GM18907 (cell line): ENCODE measurements around the gene PLCB1.

Experiments
- ATAC-seq: cut with Tn5 transposase; IDR thresholded peaks from one replicate; pipeline ENCODE4 v1.9.1; 2021; ENCODE audit warnings: mild to moderate bottlenecking, moderate library complexity; ENCODE audit not compliant: unreplicated experiment

PLCB1 gene

DNA sequence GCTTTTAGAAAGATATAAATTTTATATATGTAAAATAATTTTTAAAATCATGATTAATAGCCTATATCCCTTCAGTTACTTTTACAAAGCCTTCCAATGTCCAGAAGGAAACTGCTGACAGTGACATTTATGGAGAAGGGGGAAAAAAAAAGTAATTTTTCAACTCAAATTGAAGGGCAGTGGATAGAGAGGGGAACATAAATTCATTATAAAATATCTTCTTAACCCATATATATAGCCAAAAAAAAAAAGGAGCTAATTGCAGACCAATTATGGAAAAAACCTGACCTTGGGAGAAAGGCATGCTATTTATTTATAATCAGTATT, 392.9 kb downstream of the PLCB1 start:
- no peak for ATAC-seq

DNA sequence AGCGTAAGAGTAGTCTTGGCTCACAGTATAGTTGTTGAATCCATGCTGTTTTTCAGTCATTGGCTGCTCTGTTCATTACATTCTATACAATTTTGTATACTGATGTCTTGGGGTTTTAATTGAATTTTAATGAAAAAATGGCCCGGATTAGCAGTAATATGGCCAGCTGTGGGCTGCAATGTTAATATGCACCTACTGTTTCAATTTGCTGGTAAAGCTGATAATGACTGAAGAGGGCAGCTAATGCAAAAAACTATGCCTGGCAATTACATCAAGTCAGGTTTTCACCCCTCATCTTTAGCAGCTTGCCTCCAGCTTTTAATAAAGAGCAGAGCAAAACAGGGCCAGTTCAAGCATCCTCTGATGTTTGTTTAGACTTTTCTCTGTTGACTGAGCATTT, 394.5 kb downstream of the PLCB1 start:
- ATAC-seq, result no peak

DNA sequence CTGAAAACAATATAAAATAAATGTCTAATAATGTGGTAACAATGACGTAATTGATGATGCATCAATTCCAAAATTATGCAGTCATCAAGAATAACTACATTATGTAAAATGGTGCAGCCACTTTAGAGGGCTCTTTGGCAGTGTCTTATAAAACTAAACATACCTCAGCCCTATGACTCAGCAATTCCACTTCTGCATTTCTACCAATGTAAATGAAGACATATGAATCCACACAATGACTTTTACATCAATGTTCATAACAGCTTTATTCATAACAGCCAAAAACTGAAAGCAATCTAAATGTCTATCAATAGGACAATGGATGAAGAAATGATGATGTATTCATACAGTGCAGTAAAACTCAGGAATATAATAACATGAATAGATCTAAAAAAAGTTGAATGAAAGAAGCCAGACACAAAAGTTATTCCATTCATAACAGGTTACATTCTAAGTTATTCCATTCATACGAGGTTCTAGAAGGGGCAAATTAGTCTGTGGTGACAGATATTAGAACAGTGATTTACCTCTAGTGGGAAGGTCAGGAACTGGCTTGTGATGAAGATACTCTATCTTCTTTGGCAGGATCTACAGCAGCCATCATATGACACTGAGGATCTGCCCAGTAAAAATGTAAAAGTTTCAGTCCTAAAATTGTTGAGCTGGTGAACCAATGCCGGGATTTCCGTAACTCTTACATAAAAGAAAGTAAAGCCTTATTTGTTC, 396.1 kb downstream of the PLCB1 start:
- peak; percentile 81 for ATAC-seq

DNA sequence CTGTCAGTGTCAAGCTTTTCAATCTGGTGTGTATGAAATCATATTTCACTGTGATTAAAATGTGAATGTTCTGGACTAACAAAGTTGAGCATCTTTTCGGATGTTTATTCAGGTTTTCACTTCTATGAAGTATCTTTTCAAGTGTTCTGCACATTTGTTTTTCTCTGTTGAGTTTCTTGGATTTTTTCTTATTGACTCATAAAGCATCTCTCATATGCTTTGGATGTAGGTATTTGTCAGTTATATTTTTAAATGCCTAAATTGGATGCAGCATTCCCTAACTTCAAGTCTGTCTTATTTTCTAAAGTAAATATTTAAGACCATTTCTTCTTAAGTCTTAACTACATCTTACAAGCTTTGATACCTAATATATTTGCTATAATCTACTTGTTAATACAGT, 398.0 kb downstream of the PLCB1 start:
- ATAC-seq, result no peak

DNA sequence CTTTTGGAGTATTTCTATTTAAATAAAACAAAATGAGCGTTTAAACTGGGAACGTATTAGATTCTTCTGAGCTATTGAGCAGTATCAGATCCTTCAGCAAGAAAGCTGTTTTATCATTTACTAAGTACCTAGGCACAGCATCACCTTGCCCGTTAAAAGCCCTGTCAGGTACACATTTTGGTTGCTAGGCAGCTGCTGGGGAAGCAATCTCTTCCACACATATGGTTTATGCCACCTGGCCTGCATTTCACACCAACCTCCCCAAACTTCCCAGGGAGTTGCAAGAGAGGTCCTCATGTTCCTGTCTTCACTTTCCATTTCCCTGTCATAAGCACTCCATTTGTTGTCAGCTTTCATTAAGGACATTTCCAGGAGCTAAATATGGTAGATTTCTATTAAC, 400.1 kb downstream of the PLCB1 start:
- ATAC-seq, result no peak

DNA sequence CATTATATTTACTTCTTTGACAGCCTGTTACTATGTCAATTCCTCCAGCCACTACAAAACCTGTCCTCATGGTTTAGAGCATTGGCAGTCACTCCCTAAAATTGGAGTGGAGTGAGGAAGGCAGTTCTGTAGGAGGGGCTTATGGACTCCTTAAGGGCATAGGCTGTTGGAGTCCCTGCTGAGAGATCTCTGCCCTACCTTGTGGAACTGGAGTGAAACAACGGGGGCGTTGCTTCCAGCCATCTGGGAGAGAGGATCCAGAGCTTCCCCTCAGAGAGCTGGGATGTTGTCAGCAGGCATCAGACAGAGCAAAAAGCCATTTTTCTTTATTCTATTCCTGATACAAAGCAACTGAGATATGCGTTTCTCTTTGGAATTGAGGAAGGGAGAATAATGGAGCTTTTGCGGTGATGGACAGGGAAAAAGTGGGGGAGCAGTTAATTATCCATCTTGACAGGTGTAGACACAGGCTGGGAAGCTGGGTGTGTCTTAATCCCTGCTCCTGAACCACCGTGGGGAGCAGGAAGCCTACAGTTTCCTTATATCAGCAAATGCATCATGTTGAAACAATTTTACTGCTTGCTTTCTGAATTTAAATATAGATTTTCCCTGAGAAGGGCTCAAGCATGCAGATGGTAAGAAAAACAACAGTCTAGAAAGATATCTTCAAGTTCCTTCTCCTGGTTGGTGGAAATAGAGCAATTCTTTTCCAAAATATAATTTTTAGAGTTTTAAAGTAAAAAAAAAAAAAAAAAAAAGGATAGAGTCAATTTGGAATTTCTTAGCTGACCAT, 402.5 kb downstream of the PLCB1 start:
- no peak for ATAC-seq

DNA sequence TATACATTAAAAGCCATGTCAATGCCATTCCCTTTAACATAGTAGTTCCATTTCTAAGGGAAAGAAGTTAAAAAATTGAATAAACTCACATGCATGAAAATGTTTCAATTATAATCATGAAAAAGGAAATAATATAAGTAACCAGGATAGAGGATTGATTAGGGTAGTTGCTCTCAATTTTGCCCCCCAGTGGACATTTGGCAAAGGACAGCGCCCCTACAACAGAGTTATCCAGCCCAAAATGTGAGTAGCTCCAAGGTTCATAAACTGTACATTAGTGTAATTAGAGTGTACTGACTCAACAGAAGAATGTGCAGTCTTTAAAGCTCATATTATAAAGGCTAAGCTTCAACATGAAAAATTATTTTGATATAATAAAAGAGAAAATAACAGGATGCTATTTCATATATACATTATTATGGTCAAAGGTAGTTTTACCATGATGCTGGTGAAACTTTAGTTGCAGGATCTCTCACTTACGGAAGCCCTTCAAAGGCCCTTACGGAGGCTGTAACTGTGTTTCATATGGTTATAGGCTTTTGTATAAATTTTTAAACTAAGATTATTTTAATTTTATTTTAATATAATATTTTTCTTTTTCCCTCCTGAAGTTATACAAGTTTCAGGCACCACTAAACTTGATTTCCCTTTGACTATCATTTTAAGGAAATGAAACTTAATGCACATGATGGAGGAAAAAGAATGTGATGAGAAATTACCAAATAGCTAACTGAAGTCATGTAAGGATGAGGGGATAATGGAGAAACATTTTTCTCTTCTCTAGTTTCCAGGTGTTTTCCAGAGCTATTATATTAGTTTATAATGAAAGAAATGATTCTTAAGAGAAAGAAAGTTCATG, 403.6 kb downstream of the PLCB1 start:
- ATAC-seq, result no peak

DNA sequence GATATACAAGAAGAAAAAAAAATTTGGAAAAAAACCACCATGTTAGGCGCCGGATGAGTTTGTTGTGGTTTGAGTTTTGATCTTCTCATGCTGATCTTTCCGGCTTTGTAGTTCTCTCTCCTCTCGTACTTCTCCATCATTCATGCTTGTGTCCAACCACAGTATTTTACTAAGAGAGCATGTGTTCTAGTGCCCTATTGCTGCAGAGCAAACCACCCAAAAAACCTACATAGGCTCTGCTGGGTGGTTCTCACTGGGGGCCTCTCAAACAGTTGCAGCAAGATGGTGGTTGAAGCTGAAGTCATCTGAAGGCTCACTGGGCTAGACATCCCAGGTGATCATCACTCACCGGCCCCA, 404.2 kb downstream of the PLCB1 start:
- no peak for ATAC-seq

DNA sequence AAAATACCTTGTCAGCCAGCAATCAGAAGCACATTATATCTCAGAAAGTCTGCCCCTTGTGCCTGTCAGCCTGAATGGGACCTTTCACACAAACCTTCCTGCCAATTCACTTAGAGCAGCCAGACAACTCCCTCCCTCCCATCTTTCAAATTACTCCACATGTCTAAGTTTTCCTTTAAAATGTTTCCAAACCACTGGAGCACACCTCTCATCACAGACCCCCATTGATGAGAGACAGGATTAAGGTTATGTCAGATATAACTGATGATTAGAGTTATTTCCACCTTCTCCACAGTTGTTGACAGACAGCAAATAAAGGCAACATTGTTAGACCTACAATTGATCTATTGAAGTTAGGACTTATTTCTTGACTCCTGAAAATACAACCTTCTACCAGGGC, 408.4 kb downstream of the PLCB1 start:
- ATAC-seq, result no peak

DNA sequence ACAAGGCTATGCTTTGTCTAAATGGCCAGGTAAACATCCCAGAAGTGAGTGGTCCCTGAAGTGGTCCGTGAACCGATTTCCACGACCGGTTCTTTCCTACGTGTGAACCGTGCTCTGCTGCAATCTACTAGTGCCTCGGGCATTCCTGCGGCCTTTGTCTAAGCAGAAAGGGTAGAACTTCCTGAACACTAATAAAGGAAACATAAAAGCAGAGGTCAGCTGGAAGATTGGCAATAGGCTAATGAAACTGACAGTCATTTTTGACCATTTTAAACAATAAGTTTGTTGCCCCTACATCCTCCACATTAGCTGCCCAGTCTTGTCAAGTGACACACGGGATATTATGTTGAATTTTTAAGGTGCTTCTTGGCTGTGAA, 410.0 kb downstream of the PLCB1 start:
- ATAC-seq, result no peak

DNA sequence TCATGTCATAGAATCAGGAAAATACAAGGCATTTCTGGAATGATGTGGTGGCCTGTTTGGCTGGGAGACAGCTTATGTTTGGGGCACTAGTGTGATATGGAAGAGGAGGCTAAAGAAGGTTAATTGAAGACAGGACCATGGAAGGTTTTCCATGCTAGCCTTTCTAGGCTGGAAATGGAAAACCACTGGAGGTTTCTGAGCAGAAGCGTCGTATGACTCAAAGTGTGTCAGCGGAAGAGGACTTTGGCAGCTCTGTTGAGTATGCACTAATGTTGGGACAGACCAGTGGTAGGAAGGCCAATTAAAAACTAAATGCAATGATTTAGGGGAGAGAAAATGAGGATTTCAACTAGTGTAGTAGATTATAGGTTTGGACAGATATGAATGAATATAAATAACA, 413.1 kb downstream of the PLCB1 start:
- ATAC-seq, result no peak

DNA sequence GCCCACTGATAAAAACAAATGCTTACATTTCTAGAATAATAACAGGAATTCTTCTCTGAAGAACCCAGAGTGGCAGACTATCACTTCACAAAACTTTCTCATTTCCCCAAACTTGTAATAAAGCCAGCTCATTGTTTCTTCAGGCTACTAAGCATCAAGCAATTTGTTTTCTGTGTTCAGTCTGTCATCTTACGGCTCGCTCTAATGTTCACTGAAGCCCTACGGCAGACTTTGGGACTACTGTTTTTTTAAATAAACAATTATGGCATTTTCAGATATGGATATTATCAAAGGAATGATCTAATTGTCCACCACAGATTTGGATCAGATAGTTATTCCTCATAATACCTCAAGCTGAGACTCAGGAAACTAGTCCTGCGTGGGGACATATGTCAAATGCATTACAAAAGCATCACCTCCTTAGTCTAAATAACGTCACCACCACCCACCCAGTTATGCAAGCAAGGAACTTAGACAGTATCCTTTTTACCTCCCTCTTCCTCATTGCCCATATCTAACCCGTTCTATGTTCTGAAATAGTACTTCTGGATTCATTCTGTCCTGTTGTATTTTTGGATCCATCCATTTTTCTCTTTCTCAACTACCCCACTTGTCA, 415.1 kb downstream of the PLCB1 start:
- no peak for ATAC-seq

DNA sequence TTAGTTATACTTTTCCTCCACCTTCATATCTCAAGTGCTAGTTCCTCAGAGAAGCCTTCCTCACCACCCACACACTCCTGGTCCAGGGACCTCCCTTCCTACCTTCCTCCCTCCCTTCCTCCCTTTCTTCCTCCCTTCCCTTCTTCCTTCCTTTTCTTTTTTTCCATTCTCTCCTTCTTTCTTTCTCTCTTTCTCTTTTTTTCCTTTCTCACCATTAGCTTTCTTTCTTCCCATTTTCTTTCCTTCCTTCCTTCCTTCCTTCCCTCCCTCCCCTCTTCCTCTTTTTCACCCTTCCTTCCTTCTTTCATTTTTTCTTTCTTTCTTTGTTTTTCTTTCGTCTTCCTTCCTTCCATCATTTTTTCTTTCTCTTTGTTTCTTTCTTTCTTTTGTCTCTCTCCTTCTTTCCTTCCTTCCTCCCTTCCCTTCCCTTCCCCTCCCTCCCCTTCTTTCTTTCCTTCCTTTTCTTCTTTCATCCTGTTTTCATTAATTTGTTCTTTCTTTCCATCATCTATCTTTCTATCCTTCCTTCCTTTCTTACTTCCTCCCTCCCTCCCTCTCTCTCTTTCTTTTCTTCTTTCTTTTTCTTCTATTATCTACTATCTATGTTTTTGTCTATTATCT, 416.0 kb downstream of the PLCB1 start:
- ATAC-seq, result no peak

DNA sequence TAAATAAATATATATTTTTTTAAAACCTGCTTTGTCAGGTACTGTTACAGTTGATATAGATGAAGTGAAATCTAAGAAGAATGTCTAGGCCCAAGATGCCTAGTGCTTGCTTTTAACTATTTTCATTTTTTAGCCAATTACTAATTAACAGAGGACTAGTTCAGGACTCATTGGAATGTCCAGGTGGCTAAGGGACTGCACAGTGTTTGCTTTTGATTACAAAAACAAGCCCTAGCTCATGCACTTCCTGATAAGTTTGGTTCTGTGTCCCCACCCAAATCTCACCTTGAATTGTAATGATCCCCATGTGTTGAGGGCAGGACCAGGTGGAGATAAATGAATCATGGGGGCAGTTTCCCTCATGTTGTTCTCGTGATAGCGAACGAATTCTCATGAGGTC, 417.1 kb downstream of the PLCB1 start:
- no peak for ATAC-seq

DNA sequence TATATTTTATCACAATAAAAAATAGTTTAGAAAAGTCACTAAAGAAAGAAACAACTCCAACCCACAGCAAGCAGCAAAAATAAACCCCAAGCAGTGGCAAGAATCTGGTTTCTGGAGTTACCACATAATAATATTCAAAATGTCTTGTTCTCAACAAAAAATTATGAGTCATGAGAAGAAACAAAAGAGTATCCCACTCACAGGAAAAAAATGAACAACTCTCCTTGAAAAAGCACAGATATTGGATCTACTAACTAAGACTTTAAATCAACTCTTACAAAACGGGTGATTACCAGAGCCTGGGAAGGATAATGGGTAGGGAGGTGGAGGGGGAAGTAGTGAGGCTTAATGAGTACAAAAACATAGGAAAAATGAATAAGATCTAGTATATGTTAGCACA, 425.6 kb downstream of the PLCB1 start:
- ATAC-seq, result no peak

DNA sequence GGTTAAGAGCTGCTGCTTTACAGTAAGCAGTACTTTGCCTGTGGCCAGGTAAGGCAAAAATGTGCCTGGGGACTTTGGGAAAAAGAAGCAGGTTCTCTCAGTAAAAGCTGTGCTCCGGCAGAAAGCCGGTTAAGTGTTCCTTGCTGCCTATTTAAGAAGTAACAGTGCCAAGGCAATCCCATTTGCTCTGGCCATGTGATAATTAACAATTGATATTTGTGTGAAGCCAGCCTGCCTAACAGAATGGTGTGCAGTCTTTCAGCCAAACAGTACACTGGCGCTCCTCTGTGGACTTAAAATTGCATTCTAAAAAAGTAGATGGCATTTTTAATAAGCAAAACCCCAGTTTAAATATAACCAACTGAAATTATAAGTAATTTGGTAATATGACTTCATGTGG, 430.3 kb downstream of the PLCB1 start:
- ATAC-seq, result no peak

DNA sequence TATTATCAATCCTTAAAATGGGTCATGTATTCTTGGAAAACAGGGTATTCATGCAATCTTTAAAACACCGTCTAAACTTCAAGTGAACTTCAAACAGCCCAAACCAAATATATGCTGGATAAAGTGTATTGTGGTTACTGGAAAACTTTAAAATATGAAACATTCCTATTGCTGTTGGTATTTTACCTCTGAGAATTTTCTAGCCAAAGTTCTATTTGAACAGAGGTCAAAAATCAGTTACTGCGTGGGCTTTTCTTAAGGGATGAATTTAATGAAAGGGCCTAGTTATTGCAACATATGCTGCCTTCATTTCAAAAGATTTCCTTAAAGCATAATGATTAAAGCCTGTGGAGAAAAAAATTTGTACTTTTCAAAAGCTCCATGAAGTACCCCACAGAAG, 436.0 kb downstream of the PLCB1 start:
- ATAC-seq, result no peak

DNA sequence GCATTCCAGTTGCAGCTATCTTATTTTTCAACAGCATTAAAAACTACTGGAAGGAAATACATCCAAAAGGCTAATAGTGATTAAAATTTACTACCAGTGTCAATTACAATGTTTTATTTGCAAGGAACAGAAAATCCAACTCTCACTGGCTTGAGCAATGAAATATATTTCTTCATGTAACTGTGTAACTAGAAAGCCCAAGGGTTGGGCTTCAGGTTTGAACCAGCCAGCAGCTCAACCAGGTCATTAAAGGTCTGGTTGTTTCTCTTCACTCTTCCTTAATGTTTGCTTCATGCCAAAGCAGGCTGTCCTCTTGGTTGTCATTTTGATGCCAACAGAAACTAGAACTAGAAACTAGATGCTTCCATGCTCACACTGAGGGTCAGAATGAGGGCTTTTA, 437.7 kb downstream of the PLCB1 start:
- ATAC-seq, result no peak

DNA sequence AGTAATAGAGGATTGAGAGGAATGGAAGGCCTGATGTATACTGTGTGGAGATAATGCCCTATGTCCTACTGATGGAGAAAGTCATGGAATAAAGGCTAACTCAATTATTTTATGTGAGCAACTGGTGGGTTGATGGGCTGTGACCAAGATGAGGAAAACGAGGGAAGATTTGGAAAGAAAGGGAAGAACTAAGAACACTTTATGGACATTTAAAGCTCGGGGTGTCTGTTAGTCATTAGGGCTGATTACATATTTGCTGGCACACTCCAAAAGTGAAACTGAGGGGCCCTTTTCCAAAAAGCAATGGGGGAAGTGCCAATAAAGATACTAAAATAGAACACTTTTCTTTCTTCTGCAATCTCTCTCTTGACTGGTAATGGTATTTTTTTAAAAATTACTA, 439.5 kb downstream of the PLCB1 start:
- no peak for ATAC-seq

DNA sequence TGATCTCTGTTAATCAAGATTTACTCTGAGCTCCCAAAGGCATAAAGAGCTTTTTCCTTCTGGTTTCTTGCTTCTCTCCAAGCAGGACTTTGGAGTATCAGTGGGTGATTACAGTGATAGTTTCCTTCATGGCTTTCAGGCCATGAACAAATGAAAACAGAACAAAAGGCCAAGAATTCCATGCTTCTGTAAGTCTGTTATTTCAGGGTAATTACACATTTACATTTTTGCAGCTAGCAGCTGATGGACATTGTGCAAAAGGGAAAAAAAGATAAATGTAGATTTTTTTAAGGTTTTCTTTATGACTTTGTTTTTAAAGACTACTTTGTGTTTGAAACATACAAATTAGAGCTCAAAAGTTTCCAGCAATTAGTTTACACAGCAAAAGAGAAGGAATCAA, 441.6 kb downstream of the PLCB1 start:
- no peak for ATAC-seq

DNA sequence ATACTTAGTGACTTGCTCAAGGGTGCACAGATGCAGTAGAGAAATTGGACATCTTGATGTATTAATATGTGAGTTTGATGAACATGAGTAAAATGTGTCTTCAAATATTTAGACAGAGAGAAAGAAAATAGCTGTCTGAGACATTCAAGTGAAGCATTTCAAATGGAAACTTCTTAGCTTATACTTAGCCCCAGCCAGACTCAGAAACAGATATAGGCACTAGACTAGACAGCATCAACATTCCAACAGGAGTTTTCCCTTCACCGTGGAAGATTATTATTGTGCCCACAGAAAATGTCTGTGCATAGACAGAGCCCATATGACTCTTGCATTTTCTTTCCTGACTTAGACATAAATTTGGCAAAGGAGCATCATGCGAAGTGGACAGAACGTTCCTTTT, 443.0 kb downstream of the PLCB1 start:
- ATAC-seq, result no peak
